NCI-H510A treated with DMSO at 0.1 percent for 48 hours (cell line): ENCODE measurements around the gene COPE.

Source experiments
- DNase-seq: peaks from one replicate; lab custom pipeline; 2025; lab: John Stamatoyannopoulos, UW

Gene COPE

DNA sequence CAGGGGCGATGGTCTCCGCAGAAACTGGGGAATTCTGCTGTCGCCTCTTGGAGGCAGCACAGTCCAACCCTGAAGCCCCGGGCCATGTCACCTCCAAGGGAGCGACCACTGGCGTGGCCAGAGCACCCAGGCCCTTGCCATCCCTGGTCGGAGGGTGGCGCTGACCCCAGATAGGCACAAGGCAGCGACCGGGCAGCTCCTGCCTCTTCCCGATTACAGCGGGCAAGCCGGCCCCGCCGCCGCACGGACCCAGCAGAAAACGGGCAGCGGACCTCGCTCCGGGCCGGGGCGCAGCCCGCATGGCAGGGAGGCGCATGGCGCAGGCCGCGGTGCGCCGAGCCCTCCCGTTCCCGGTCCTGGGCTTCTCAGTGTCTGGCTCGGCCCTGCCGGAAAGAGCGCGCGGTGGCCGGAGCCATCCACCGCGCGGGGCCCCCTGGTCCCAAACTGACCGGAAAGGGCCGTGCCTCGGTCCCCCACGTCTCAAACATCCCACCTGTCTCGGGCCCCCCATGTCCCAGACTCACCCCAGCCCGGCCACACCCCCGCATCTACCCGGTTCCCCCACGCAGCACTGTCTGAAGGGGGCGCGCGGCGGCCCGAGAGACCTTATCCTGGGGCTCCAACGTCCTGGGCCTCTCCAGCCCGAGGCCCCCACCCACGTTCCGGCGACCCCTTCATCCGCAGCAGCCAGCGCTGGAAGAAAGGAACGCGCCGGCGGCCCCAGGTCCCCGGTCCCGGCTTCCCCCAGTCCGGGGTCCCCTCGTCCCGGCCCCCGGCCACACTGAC lies 24.0 kb downstream of the COPE start:
- peak; percentile 38 for DNase-seq

DNA sequence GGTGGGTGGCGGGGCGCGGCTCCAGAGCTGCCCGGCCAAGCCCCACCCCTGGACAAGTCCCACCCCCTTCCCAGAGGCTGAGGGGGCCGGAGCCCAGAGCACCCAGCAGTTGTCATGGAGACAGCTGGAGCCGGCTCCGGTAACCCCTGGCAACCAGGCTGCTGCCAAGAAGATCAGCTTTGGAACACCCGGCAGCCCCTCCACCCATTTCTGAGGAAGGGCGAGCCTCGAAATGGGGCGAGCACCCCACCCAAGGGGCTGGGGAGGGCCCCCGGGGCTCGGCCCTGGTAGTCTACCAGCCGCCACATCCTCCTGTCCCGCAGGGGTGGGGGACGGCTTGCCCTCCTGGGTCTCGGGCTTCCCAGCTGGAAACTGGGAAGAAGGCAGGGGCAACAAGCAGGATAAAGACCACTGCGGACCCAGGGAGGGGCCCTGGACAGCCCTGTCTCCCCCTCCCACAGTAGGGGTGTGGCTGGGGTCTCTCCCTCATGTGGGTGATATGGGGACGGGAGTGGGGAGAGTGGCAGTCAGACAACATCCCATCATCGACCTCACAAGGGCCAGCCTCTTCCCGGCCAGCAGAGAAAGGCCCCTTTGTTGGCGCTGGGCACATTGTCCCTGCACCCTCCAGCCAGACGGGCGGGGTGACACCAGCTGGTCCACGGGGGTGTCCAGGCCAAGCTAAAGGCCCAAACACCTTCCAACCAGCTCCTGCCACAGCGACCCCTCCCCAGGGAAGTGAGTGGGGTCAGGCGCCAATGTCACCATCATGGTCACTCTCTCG lies 24.7 kb downstream of the COPE start:
- DNase-seq, result no peak

DNA sequence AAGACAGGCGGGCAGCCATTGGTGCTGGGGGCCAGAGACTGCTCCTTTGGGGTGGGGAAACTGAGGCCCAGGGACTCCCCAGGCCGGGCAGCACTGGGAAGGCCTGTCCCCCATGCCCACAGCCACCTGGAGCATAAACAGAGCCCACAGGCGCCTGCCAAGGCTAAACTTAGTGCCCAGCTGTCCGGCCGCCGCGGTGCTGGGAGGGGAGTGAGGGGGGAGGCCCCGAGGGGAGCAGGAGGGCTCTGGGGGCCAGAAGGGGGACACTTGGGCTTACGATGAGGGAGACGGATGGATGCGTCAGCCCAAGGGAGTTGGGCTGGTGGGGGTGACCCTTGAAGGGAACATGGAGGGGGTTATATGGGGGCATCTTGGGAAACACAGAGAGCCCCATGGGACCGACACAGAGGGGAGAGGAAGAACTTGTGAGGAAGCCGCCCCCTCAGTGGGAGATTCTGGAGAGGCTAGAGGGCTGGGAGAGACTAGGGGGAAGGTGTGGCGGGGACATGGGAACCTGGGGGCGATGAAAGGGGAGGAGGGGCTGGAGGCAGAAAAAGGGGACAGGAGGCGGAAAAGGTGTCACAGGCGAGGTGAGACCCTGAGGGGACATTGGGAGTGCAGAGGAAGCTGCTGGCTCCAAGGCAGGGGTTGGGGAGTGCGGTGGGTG lies 25.5 kb downstream of the COPE start:
- no peak for DNase-seq

DNA sequence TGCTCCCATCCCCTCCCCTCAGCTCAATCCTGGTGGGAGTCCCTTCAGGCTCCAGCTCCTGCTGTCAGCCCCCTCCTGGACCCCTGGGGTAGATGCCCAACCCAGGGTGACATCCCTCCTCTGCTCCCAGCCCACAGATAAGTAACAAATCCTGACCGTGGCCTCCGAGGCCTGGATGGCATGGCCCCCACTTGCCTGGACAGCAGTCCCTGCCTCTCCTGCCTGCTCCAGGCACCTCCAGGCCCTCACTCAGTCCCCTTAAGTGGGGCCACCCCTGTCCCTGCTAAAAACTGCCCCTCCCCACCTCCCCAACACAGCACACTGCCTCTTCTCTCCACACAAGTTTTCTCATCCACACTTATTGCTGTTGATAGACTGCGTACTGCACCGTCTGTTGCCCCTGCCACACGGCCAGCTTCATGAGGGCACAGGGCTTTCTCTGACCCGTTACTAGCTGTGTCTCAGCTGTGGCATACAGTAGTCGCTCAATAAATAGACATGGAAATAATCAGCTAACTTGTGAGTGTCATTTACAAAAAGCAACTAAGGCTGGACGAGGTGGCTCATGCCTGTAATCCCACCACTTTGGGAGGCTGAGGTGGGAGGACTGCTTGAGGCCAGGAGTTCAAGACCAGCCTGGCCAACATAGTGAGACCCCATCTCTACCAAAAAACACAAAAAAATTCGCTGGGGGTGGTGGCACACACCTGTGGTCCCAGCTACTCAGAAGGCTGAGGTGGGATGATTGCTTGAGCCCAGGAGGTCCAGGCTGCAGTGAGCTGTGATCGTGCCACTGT lies 29.0 kb downstream of the COPE start:
- no peak for DNase-seq

DNA sequence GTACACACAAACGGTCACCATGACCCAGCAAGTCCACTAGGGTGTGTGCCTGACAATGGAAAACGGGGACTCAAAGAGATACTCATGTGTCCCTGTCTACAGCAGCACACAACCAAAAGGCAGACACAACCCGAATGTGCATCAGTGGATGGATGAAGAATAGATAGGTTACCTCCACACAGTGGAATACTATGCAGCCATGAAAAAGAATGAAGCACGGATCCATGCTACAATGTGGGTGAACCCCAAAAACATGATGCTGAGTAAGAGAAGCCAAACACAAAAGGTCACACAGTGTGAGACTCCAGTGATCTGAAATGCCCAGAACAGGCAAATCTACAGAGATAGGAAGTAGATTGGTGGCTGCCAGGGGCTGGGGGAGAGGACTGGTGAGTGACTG lies 32.2 kb downstream of the COPE start:
- DNase-seq, result no peak

DNA sequence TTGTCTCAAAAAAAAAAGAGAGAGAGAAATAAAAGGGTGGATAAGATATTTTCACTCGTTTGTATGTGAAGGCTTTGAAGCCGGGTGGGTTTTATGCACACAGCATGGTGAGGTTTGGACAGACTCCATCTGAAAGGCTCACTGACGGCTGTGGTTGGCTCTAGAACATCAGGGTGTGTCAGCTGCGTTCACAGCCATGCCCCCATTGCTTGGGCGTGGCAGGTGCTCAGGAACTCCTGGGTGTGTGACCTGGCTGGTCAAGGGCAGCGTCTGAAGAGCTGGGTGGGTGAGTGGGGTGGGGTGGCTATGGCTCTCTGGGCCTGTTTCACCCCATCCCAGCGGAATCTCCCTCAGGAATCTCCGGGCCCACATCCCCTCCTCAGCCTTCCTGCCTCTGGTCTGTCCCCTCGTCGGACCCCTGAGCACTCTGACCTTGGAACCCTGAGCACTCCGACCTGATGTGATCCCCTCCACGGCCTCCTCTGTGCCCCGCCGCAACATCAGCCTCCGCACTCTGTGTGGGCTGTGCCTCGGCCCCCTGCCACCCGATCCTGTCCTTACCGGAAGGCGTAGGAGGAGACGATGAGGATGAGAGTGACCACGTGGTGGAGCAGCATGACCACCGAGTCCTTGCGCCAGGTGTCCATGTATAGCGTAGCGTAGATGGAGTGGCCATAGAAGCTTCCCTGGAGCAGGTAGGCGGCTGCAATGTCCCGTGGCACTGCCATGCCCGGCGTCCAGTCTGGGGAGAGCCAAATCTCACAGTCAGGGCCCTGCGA lies 35.5 kb downstream of the COPE start:
- no peak for DNase-seq

DNA sequence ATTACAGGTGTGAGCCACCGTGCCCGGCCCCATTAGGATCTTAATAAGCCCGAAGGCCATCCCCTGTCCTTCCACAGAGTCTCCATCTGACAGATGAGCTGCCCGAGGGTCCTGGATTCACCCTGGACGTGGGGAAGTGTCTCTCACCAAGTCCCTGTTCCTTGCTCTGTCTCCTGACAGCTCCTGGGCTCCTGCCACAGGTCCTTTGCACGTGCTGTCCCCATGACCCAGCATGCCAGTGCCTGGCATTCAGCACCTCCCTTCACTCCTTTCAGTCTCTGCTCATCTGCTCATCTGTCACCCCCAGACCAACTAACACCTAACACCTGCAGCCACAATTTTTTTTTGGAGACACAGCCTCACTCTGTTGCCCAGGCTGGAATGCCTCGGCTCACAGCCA lies 37.7 kb downstream of the COPE start:
- no peak for DNase-seq

DNA sequence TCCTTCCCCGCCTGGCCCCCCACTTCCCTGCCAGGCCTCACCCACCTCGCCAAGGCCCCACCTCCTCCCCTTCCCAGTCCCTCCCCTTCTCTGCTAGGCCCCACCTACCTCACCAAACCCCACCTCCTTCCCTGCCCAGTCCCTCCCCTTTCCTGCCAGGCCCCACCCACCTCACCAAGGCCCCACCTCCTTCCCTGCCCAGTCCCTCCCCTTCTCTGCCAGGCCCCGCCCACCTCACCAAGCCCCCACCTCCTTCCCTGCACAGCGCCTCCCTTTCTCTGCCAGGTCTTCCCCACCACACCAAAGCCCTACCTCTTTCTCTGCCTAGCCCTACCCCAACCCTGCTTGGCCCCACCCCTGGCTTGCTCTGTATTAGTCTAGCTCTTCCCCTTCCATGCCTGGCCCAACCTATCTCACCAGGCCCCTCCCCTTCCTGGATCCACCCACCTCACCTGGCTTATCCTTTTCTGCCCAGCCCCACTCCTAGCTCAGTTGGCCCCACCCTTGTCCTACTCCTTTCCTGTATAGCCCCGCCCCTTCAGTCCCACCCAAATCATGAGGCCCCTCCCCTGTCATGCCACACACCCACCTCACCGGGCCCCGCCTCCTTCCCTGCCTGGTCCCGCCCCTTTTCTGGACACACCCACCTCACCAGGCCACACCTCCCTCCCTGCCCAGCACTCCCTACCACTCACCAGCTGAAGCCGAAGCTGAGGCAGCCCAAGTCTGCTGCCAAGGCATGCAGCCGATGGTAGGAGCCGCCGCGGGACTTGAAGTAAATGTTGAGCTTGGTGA lies 39.4 kb downstream of the COPE start:
- DNase-seq, result no peak

DNA sequence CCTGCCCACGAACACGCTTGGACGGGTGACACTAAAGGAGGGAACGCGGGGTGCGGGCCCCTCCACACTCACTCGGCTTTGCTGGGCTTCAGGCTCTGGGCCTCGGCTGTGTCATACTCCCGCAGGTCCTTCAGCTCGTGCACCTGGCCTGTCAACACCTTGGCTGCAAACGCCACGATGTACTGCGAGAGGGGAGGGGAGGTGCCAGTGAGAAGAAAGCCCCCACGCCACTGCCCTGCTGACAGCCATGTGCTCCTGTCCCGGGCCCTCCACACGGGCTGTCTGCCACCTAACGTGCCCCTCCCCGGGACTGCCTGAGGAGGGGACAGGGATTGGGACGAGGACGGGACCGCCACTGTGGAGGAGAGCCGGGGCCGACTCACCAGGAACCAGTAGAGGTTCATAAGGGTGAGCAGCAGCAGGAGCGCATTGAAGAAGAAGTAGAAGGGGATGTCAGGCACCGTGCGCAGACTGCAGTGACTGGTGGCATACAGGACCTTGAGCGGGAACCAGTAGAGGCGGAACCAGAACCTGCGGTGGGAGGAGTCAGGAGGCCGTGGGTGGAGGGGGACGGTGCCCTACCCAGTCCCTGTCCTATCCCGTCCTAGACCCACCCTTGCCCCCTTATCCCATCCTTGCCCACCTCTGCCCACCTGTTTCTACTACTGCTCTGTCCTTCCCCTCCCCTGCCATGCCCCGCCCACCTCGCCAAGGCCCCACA lies 40.2 kb downstream of the COPE start:
- no peak for DNase-seq

DNA sequence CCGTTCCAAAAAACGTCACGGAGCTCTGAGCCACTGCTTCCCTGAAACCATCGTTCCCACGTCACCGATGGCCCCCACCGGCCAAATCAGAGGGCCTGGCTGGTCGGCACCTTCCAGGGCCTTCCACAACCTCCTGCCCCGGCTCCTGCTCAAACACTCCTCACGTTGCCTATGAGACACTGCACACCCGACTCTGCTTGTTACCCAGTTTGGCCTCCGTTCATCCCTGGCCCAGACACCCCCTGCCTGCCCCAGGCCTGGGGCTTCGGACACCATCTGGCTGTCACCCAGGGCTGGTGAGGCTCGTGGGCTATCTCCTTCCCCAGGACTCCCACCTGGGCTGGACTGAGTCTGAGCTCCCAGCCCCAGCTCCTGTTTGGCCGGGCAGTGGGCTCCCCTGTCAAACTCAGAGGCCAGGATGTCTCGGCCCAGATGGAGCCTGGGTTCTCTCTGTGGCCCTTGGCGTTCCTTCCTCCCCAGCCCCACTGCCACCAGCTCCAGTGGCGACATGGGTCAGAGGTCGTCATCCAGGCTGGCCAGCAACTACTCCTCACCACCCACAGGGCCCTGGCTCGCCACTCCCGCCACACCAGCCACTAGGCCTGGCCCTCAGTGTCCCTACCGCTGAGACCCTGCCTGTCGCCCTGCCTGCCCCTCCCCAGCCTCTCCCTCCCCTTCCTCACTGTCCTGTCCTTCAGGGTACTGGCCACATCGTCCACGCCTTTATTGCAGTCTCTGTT lies 41.0 kb downstream of the COPE start:
- DNase-seq, result no peak

DNA sequence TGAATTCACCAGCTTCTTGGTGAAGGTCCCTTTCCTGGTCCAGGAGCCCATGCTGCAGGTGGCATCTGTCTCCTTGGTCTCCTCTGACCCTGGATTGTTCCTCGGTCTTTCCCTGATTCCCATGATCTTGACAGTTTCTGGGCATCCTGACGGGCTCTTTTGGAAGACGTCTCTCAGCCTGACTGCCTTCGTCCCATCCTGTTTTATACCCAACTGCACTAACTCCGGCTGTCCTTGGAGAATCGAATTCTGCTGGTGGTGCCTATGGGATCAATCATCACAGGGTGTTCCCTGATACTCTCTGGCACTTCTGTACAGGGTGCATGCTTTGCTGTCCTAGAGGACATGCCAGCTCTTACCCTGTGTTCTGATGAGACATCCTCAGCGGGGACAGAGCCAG lies 42.3 kb downstream of the COPE start:
- DNase-seq, result no peak

DNA sequence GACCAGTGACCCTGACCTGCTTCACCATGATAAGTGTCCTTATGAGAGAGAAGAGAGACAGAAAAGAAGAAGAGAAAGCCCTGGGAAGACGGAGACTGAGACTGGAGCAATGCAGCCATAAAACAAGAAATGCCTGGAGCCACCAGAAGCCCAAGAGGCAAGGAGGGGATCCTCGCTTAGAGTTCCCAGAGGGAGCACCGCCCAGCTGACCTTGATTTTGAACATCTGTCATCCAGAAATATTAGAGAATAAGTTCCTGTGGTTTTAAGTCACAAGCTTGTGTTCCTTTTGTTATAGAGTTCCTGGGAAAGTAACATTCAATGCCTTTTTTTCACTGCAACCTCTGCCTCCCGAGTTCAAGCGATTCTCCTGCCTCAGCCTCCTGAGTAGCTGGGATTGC lies 43.5 kb downstream of the COPE start:
- DNase-seq, result no peak

DNA sequence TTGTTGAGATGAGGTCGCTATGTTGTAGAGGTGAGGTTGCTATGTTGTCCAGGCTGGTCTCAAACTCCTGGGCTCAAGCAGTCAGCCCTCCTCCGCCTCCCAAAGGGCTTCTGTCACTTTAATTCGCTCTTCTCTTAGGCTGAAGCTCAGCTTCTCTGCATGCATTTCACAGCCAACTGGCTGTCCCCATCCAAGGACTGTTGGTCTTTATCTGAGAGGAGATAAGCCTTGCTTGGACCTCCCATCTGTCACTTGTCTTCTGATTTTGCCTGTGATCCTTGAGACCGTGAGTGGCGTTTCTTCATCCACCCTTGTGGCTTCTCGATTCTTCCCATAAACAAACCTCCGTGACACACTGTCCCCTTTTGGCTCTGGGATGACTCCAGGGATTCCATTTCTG lies 47.6 kb downstream of the COPE start:
- no peak for DNase-seq

DNA sequence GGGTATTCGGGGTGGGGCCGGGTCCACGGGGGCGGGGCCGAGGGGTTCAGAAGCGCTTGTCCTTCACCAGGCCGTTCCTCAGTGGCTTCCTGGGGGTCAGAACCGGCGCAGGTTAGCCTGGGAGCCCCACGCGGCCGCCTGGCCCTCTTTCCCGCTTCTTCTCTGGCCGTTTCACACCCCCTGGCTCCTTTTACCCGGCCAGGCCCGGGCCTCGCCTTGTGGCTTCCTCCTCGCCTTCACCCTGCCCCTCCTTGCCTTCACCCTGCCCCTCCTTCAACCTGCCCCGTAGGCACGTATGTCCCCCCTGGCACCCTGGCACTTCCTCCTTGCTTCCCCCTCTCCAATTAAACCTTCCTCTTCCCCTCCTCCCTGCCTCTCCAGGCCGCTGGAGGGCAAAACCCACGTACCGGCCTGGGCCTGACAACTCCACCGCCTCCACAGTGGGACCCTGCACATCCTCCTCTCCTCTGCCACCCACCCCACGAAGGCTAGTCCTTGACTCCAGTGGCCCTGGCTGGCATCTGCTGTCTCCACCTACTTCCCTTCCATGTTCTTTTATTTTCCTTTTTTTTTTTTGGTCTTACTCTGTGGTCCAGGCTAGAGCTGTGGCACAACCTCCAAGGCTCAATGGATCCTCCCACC lies 48.5 kb downstream of the COPE start:
- no peak for DNase-seq

DNA sequence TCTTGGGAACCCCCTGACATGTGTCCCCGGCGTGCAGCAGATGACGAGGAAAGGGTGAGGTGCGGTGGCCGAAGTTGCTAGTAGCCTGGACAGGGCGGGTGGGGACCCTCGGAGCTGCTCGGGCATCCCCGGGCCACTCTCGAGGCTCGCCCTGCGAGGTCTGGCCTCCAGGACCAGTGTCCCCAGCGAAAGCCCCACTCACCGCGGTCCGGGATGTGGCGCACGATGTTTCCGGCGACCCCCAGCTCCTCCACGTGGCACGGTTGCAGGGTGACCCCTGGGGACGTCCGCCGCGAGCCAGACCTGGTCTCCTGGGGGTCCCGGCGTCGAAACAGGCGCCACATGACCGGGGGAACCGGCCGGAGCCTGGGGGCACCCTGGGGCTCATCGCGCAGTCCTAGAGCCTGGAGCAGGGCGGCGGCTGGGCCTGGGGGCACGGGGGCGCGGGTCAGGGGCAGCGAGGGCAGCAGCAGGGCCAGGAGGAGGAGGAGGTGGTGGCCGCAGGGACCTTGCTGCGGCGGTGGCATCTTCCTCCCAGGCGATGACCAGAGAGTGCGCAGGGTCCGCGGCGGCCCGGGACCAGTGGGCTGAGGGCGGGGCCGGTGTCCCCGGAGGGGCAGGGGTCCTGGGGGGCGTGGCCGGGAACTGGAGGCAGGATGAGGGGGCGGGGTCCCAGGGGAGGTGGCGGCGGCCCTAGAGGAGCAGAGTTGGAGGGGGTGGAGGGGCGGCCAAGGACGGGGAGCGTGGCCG lies 49.2 kb downstream of the COPE start:
- no peak for DNase-seq

DNA sequence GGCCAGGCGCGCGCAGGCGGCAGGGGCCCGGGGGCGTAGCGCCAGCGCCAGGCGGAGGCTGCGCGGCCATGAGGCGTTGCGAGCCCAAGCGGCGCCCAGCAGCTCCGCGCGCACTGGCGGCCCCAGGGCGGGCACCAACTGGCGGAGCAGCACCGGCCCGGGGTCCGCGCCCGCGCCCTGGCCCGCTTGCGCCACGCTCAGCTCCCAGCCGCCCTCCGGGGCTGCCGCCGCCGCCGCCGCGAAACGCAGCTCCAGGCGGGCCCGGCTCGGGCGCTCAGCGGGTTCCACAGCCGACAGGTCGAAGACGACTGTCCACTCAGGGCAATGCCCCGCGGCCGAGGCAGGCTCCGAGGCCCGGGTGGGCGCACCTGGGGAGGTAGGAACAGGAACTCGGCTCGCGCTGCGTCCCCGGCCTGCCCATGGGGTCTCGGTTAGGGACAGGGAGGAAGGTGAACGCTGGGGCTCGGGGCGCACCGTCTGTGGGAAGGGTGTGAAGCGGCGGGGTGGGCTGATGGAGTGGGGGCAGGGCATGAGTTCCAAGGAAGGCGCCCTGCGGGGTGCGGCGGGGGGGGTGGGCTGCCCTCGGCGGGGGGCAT lies 50.1 kb downstream of the COPE start:
- DNase-seq, result no peak

DNA sequence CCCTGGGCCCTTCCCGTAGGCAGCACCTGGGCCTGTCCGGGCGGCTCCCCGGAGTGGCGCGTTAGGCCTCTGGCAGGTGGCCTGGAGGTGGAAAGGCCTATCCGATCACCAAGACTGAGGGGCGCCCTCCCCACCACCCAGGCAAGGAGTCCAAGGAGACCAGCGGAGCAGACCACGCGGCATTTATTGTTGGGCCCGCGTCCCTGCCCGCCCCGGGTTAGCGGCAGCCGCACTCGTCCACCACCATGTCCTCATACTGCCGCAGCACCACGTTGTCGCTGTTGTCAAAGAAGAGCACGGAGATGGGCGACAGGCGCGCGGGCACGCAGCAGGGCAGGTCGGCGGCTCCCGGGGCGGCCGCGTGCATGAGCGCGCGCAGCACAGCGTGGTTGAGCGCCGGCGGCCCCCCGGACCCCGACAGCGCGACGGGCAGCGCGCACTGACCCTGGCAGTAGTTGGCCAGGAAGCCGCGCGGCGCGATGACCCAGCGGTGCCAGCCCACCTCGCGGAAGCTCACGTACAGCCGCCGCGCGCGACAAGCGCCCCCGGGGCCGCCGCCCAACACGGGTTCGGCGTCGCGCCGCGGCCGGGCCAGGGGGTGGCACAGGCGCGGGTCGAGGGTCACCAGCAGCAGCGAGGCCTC lies 50.7 kb downstream of the COPE start:
- DNase-seq, result no peak
